ENCODE data around the gene RBM38. TPM values are rescaled to one million over a fixed set of nuclear protein-coding genes. Genes with fewer than 3 reads are reported as not detected.

Gene RBM38
- total RNA-seq, 1 donor from 2014 or later = 18.2 TPM

GRCh38 chr20:57435498-57436222 lies 44.5 kb downstream of the RBM38 start:
- peak; percentile 91 for DNase-seq (ENCODE audit: low spot score)

GRCh38 chr20:57436223-57436545 lies 45.0 kb downstream of the RBM38 start:
- no peak for DNase-seq (ENCODE audit: low spot score)

GRCh38 chr20:57437267-57437666 lies 46.1 kb downstream of the RBM38 start:
- DNase-seq (ENCODE audit: low spot score) = no peak

GRCh38 chr20:57437672-57438330 lies 46.6 kb downstream of the RBM38 start:
- no peak for DNase-seq (ENCODE audit: low spot score)

GRCh38 chr20:57438552-57438951 lies 47.4 kb downstream of the RBM38 start:
- no peak for DNase-seq (ENCODE audit: low spot score)

GRCh38 chr20:57439432-57439831 lies 48.2 kb downstream of the RBM38 start:
- DNase-seq (ENCODE audit: low spot score) = peak; percentile 80

GRCh38 chr20:57439993-57440392 lies 48.8 kb downstream of the RBM38 start:
- no peak for DNase-seq (ENCODE audit: low spot score)

GRCh38 chr20:57440678-57441509 lies 49.7 kb downstream of the RBM38 start:
- peak; percentile 82 for DNase-seq (ENCODE audit: low spot score)

GRCh38 chr20:57441510-57442154 lies 50.4 kb downstream of the RBM38 start:
- DNase-seq (ENCODE audit: low spot score) = no peak

GRCh38 chr20:57442158-57442887 lies 51.1 kb downstream of the RBM38 start:
- no peak for DNase-seq (ENCODE audit: low spot score)

- no peak for DNase-seq (ENCODE audit: low spot score)
Observed at GRCh38 chr20:57442888-57443239, 51.7 kb downstream of the RBM38 start.

GRCh38 chr20:57443349-57444265 lies 52.4 kb downstream of the RBM38 start:
- no peak for DNase-seq (ENCODE audit: low spot score)

GRCh38 chr20:57444394-57445048 lies 53.3 kb downstream of the RBM38 start:
- no peak for DNase-seq (ENCODE audit: low spot score)

- peak; percentile 77 for DNase-seq (ENCODE audit: low spot score)
Observed at GRCh38 chr20:57445298-57445697, 54.1 kb downstream of the RBM38 start.

GRCh38 chr20:57445774-57446173 lies 54.6 kb downstream of the RBM38 start:
- DNase-seq (ENCODE audit: low spot score) = no peak

GRCh38 chr20:57448764-57449354 lies 57.7 kb downstream of the RBM38 start:
- no peak for DNase-seq (ENCODE audit: low spot score)

GRCh38 chr20:57449398-57450354 lies 58.5 kb downstream of the RBM38 start:
- DNase-seq (ENCODE audit: low spot score) = no peak

- peak; percentile 65 for DNase-seq (ENCODE audit: low spot score)
Observed at GRCh38 chr20:57450419-57450818, 59.2 kb downstream of the RBM38 start.

Data from ureter (tissue), 1 donor.